ENCODE data around the gene PTPA. TPM values are rescaled to one million over a fixed set of nuclear protein-coding genes. Genes with fewer than 3 reads are reported as not detected.

The PTPA gene
- total and polyA plus RNA-seq, 9 of the 15 experiments (the other 6 are each of a cell fraction or from before 2014, with no cell fraction given), result 1.7 to 121 (median 72.6) TPM

DNA sequence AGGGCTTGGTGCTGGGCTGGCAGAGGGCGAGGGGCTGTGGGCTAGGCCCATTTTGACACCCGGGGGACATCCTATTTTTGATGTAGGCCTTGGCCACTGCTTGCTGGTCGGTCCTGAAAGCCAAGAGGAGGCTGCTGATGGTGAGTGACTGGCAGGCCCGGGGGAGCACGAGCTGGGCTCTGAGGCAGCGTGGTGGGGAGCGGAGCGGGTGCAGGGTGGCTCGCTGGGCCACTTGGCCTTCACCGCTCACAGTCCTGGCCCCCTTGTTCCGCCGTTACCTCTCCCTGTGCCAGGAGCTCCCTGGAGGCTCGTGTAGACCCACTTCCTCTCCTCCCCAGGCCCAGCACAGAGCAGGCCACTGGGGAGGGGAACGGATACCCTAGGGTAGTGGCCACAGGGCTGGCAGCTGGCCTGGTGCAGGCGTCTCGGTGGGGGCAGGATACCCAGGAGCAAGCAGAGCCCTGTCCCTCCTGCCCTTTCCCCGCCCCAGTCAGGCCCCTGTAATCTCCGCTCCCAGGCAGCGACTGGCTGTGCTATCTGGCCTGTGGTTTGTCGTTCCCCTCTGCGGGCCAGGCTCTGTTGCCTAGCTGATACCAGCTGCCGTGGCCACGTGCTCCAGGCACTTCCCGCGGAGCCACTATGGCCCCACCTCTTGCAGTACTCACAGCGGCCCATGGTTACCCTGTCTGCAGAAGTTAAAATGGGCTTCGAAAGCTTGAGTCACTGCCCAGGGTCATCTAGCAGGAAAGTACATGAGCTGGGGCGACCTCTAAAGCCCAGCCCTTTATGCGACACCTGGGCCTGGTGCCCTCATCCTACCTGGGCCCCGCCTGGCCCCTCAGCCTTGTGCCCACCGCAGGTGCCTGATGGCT lies 42.0 kb upstream of the PTPA start (continued):
- TF ChIP-seq, protein P1, sequence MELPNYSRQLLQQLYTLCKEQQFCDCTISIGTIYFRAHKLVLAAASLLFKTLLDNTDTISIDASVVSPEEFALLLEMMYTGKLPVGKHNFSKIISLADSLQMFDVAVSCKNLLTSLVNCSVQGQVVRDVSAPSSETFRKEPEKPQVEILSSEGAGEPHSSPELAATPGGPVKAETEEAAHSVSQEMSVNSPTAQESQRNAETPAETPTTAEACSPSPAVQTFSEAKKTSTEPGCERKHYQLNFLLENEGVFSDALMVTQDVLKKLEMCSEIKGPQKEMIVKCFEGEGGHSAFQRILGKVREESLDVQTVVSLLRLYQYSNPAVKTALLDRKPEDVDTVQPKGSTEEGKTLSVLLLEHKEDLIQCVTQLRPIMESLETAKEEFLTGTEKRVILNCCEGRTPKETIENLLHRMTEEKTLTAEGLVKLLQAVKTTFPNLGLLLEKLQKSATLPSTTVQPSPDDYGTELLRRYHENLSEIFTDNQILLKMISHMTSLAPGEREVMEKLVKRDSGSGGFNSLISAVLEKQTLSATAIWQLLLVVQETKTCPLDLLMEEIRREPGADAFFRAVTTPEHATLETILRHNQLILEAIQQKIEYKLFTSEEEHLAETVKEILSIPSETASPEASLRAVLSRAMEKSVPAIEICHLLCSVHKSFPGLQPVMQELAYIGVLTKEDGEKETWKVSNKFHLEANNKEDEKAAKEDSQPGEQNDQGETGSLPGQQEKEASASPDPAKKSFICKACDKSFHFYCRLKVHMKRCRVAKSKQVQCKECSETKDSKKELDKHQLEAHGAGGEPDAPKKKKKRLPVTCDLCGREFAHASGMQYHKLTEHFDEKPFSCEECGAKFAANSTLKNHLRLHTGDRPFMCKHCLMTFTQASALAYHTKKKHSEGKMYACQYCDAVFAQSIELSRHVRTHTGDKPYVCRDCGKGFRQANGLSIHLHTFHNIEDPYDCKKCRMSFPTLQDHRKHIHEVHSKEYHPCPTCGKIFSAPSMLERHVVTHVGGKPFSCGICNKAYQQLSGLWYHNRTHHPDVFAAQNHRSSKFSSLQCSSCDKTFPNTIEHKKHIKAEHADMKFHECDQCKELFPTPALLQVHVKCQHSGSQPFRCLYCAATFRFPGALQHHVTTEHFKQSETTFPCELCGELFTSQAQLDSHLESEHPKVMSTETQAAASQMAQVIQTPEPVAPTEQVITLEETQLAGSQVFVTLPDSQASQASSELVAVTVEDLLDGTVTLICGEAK (IDR thresholded peaks at IDR 0.05), result no peak
- TF ChIP-seq, protein P1 (CRISPR knock-in tag; IDR thresholded peaks at IDR 0.05), result no peak
- TF ChIP-seq ZNF76 (CRISPR knock-in tag; IDR thresholded peaks at IDR 0.05; ENCODE audit: borderline replicate concordance) (no peak; the same call in none of the 2 replicates), SMARCE1 (IDR thresholded peaks at IDR 0.05) (peak; percentile 98), ZC3H11A (IDR thresholded peaks at IDR 0.05; ENCODE audit: low read depth, low read length) (no peak), POU5F1 (IDR thresholded peaks at IDR 0.05; ENCODE audit: borderline replicate concordance, low read depth, low read length, partially characterized antibody) (no peak), ZNF224 (CRISPR knock-in tag; IDR thresholded peaks at IDR 0.05) (no peak), HDAC2 (IDR thresholded peaks at IDR 0.05) (peak; percentile 93), NR4A1 (CRISPR knock-in tag; IDR thresholded peaks at IDR 0.05) (peak; percentile 37; the same call in 1 of the 2 replicates), NR4A1 (tag; IDR thresholded peaks at IDR 0.05) (peak; percentile 79; the same call in 1 of the 2 replicates), RUNX1 (IDR thresholded peaks at IDR 0.05; ENCODE audit: low read depth) (peak; percentile 99), E2F3 (CRISPR knock-in tag; IDR thresholded peaks at IDR 0.05) (peak; percentile 74; the same call in 1 of the 2 replicates), NEUROD1 (IDR thresholded peaks at IDR 0.05; ENCODE audit: borderline replicate concordance, low read depth, low read length, partially characterized antibody) (peak; percentile 94), TAF15 (IDR thresholded peaks at IDR 0.05; ENCODE audit: low read depth, low read length) (no peak), ZKSCAN1 (IDR thresholded peaks at IDR 0.05; ENCODE audit: low read depth, low read length) (peak; percentile 86), POLR2B (IDR thresholded peaks at IDR 0.05; ENCODE audit: low read depth, partially characterized antibody) (no peak), NCOA4 (IDR thresholded peaks at IDR 0.05; ENCODE audit: partially characterized antibody) (no peak), RBFOX2 (IDR thresholded peaks at IDR 0.05; ENCODE audit: low read depth, low read length) (peak; percentile 73)
- TF ChIP-seq, protein P2, sequence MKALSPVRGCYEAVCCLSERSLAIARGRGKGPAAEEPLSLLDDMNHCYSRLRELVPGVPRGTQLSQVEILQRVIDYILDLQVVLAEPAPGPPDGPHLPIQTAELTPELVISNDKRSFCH (CRISPR knock-in tag; IDR thresholded peaks at IDR 0.05), result no peak
- TF ChIP-seq, protein P2 (tag; IDR thresholded peaks at IDR 0.05), result peak; percentile 96
